Coronary artery (tissue), 2 donors: Measurements from ENCODE around the gene KCNJ10.

Experiments
- DNase-seq: peaks from one replicate; pipeline ENCODE4 v3.0.0-alpha.2; 2017; ENCODE audit warnings: low spot score
- H3K27ac ChIP-seq, 2 donors: fragments of 200-600 bp; sonication (generic); one replicate each; pipeline ENCODE4 v1.5.1; 2016 to 2019
- H3K4me3 ChIP-seq: fragments of 200-600 bp; sonication (generic); 2 replicates; pipeline ENCODE4 v1.5.1; 2016; ENCODE audit warnings: mild to moderate bottlenecking, moderate library complexity
- CTCF ChIP-seq: fragments of 200-600 bp; sonication (generic); IDR thresholded peaks from one replicate; pipeline ENCODE4 v1.5.1; 2019; ENCODE audit warnings: antibody characterized with exemption

Gene KCNJ10

DNA sequence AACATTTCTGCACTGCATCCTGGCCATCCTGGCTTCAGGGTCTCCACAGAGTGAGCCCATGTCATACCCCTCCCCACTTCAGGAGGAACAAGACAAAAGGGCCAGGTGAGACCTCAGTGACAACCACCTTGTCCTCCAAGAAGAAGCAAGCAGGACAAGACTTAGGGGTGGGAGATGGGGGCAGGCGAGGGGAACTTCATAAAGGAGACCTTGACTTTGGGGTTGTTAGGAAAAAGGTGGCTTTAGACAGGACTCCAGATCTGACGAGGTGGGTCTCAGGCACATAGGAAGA lies 91.9 kb downstream of the KCNJ10 start:
- Histone ChIP-seq H3K4me3 (no peak overlapping the region), H3K27ac (no peak overlapping the region)
- no peak for DNase-seq
- no peak for TF ChIP-seq CTCF

GRCh38 chr1:159977364-159978106 lies 92.4 kb downstream of the KCNJ10 start:
- no peak overlapping the region for H3K4me3 ChIP-seq
- no peak overlapping the region for H3K27ac ChIP-seq
- peak; percentile 62 for DNase-seq
- no peak for TF ChIP-seq CTCF

DNA sequence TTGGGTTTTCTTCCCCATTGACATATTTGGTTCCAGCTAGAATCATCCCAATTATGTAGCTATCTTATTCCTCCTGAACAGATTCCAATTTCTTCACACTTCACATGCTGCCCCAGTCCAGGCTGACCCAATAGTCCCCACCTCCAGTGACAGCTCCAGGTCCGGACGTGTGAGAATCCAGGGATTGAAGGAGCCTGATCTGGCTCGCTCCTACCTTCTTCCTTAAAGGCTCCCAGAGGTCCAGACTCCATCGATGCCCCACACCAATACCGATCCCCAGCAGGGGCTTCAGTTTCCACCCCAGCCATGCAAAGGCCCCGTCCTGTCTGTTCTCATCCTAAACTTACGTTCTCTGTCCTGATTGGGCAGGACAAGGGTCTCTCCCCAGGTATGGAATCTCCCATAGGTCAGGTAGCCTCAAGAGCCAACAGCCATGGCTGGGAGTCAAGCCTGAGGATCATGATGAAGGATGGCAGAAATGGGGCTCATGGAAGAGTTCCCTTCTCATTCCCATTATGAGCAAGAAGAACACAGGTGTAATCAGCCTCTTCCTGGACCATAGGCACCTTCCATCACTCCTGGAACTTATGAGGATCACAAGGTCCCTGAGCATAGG lies 95.5 kb downstream of the KCNJ10 start:
- no peak for TF ChIP-seq CTCF
- Histone ChIP-seq H3K4me3 (no peak overlapping the region), H3K27ac (no peak overlapping the region)
- DNase-seq: peak; percentile 31

GRCh38 chr1:159973350-159973940 lies 96.5 kb downstream of the KCNJ10 start:
- DNase-seq: peak; percentile 45
- TF ChIP-seq CTCF: no peak
- Histone ChIP-seq H3K4me3 (no peak overlapping the region), H3K27ac (no peak overlapping the region)

- H3K27ac ChIP-seq: no peak overlapping the region
- no peak overlapping the region for H3K4me3 ChIP-seq
- peak; percentile 59 for DNase-seq
- no peak for TF ChIP-seq CTCF
These were observed 97.3 kb downstream of the KCNJ10 start for GRCh38 chr1:159972443-159973205.

- H3K27ac ChIP-seq: no peak overlapping the region
- no peak for DNase-seq
- no peak overlapping the region for H3K4me3 ChIP-seq
- no peak for TF ChIP-seq CTCF
These were observed 99.0 kb downstream of the KCNJ10 start for GRCh38 chr1:159970932-159971342.
